ENCODE data around the gene RAB6B. TPM values are rescaled to one million over a fixed set of nuclear protein-coding genes. Genes with fewer than 3 reads are reported as not detected.

The RAB6B gene
- total RNA-seq, 4 donors from 2014 or later: 1.7 to 16.4 (median 3.4) TPM

GRCh38 chr3:133840055-133840737 is 55.5 kb downstream of the RAB6B start:
- DNase-seq (ENCODE audit: low spot score) (no peak), ATAC-seq (ENCODE audit: low FRiP score) (no peak)
- no peak for TF ChIP-seq CTCF (IDR thresholded peaks at IDR 0.05)

GRCh38 chr3:133838916-133839800 is 56.5 kb downstream of the RAB6B start:
- no peak for TF ChIP-seq CTCF (IDR thresholded peaks at IDR 0.05)
- no peak for DNase-seq (ENCODE audit: low spot score)
- no peak for ATAC-seq (ENCODE audit: low FRiP score)

GRCh38 chr3:133838296-133838789 is 57.3 kb downstream of the RAB6B start:
- no peak for TF ChIP-seq CTCF (IDR thresholded peaks at IDR 0.05)
- no peak for ATAC-seq (ENCODE audit: low FRiP score)
- no peak for DNase-seq (ENCODE audit: low spot score)

GRCh38 chr3:133837487-133838295 is 58.0 kb downstream of the RAB6B start:
- ATAC-seq (ENCODE audit: low FRiP score) (no peak), DNase-seq (ENCODE audit: low spot score) (no peak)
- no peak for TF ChIP-seq CTCF (IDR thresholded peaks at IDR 0.05)

GRCh38 chr3:133836497-133837158 is 59.1 kb downstream of the RAB6B start:
- no peak for TF ChIP-seq CTCF (IDR thresholded peaks at IDR 0.05)
- no peak for ATAC-seq (ENCODE audit: low FRiP score)
- no peak for DNase-seq (ENCODE audit: low spot score)

- ATAC-seq (ENCODE audit: low FRiP score) (no peak), DNase-seq (ENCODE audit: low spot score) (no peak)
- TF ChIP-seq CTCF (IDR thresholded peaks at IDR 0.05): no peak
Measured at GRCh38 chr3:133835961-133836360, 59.7 kb downstream of the RAB6B start.

All from omental fat pad (tissue), 4 donors.